ENCODE measurements around the gene CCDC148.
"Not testable (repeated sequence)": the region's sequence is repeated elsewhere in the genome, so short reads cannot be mapped to it uniquely, and the experiment has no call there.

Gene CCDC148

DNA sequence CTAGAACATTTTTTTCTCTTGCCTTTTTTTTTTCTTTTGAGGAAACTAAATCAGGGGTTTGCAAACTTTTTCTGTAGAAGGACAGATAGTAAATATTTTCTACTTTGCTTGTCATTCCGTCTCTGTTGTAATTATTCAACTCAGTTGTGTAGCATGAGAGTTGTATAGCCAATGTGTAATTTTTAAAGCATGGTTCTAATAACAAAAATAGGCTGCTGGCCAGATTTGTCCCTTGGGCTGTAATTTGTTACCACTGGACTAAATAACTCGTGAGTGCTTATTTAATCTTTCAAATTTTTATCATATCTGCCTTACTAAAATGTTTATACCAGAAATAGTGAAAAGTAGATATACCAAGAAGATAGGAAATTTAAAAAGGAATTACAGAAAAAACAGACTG lies 43.0 kb downstream of the CCDC148 start:
- DNase-seq = no peak

DNA sequence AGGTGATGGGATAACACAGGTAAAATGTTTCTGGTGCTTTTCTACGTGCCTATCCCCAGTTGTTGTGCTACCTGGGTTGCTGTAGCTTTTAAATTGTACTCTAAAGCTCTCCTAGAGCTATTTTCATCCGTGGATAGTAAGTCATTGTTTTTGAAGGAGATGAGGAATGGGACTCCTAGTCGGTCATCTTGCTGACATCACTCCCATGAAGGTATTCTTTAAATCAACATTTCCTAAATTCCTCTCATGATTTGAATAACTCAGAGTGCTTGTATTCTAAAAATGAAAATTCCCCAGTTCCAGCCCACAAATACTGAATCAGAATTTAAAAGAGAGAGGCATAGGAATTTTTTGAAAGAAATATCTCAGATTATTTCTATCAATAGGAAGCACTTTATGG lies 44.3 kb downstream of the CCDC148 start:
- DNase-seq = no peak

DNA sequence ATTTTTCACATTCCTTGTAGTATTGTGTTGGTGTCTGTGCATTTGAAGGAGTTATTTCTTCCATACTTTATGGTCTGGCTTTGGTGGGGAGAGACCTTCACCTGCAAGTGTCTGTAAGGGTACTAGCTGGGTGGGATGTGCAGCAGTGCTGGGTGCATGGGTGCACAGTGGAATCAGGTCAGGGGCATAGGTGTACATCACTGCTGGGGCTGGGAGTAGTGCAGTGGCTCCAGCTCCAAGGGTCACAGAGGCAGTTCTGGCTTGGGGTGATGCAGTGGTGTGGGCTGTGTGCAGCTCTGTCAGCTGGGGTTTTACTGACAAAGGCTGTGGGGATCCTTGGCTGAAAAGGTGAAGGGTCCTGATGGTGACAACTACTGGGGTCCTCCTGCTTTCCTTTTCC lies 44.8 kb downstream of the CCDC148 start:
- DNase-seq = no peak

DNA sequence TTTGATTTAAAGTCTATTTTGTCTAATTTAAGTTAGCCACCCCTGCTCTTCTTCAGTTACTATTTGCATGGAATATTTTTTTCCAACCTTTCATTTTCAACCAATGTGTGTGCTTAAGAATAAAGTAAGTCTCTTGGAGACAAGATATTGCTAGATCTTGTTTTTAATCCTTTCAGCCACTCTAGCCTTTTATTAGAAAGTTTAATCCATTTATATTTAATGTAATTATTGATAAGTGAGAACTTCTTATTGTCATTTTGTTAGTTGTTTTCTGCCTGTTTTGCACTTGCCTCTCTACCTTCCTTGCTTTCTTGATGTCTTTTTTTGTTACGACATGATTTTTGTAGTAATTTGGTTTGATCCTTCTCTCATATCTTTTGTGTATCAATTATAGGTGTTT lies 46.4 kb downstream of the CCDC148 start:
- DNase-seq = no peak

DNA sequence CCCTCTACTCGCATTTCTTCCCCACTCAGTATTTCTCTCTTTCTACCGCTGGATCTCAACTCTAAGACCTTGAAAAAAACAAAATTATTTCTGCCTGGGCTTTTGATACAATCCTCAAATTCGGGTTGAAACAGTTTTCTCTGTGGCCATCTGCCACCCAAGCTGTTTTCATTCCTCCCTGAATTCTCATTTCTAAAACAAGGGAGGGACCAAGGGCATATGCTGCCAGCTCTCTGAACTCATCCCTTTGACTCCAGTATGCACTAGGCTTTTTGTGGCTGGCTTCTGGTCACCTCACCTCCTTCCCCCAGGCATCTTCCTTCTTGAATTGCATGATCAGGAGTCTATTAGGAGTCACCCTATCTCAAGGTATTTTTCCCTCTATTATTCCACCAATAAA lies 49.5 kb downstream of the CCDC148 start:
- no peak for DNase-seq

DNA sequence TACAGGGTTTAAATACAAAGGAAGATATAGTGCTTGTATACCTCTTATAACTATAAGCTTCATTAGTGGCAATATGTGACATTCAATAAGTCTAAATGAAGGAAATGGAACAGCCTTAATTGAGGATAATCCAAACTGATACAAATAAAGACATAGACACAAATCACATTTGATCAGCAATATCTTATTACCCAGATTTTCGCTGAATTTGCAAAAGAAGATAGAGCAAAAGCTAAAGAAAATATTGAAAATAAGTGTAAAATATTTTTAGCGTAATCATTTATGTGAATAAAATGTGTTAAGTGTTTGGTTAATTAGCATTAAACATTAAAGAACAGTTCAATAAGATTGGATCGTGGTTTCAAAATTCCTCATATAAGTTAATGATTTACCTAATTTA lies 51.2 kb downstream of the CCDC148 start:
- DNase-seq = no peak

DNA sequence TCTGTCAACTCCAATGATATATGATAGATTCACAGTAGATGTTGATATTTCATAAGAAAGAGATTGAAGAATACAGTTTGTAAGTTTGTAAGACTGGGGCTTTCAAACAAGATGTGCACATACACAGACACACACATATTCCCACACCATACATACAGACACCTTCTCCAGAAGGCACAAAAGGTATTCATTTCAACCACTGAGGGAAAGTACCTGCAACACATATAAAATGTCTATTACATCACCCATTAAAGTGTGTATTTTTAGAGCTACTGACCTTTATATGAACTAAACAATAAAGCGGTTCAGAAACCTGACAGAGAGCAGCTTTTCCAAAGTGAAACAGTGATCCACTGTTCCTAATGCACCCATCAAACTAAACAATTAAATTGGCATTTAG lies 53.3 kb downstream of the CCDC148 start:
- no peak for DNase-seq

DNA sequence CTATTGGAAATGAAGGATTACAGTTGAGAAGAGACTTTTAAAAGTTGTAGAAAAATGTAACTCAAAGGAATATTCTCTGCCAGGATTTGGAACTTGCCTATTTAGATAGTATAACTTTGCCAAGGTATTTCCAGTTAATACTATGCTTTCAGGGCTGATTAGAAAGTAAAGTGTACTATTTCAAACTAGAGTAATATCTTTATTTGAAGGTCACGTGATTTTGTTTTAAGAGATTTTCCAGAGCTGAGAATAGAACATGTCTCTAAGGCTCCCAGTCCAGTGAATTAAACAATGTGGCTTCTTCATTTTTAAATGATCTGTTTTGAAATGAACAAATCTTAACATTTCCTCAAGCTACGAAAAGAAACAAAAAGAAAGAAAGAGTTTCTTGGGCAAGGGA lies 53.9 kb downstream of the CCDC148 start:
- no peak for DNase-seq

DNA sequence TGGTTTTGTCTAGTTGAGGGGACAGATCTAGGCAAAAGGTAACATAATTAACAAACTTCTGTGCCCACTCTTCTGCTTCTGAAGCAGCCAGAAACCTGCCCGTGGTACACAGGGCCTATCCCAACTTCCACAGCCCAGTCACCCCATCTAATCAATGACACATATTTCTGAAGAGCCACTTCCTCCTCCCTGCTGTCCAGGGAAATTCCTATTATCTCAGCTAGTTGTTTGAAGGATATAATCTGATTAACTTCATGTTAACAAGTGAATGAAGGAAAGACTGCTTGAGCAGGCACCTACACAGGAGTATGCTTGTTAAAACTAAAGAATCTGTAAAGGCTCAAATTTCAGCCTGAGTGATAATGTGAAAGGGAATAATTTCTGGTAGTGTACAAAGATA lies 61.4 kb downstream of the CCDC148 start:
- DNase-seq = no peak

DNA sequence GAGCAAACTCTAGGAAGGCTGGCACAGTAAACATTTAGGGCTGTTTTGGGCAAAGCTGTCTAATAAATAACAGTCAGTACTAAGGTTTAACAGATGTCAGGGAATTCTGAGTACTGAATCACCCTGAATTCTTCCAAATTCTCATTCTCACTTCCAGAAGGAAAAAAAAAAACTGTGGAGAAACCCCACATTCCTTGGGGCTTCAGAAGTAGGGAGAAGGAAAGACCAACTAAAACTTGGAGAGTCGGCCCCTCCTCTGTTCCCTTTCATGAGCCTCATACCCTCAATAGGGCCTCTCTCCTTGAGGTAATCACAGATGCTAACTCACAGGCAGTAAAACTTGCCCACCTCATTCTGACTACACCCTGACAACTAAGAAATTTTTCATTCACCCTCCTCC lies 62.1 kb downstream of the CCDC148 start:
- DNase-seq = no peak

DNA sequence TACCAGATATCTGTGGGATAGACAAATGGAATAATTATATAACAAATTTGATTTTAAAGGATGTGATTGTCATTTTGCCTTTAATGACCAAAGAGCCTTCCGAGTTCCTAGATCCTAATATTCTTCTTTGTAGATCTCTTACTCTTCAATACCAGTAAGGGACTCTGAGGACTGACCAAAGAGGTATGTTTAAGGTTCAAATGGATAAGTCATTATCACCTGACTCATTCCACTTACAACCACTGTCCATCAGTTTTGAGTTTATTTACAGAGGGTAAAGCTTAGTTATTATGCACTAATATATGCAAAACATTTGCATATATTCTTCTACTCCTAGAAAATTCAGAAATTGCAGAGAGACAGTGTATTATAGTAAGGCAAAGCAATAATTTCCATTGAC lies 62.7 kb downstream of the CCDC148 start:
- no peak for DNase-seq

DNA sequence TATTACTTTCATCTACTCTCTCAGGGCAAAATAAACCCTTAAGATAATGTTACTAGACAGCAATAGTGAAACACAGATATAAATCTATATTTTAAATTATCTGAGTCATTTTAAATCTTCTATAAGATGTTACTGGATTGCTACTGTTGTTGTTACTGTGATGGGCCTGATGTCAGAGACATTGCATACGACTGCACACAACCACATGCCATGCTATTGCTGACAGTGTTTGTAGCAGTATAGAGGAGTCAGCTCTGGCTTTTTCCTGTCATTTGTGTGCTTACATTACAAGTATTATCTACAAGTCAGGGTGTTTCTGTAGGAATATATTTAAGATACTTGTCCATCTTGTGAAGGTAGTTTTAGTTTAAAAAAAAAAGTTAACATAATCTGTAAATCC lies 63.9 kb downstream of the CCDC148 start:
- DNase-seq = no peak

DNA sequence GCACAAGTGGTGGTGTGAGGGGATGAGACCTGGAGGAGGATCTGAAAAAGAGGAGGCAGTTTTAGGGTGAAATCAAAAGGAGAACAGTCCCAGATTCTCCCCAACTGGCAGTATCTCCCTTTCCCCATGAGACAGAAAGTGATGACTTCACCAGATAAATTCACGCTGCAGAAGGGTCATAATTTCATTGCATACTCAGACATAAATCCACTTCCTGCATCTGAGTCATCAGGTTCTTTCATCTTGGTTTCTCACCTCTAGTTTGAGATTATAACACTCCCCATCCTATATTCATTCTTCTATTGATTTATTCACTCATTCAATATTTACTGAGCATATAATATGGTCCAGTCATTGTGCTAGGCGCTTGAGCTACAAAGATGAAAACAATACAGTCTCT lies 64.7 kb downstream of the CCDC148 start:
- peak in 1 of 2 donors; percentile 1 for DNase-seq

DNA sequence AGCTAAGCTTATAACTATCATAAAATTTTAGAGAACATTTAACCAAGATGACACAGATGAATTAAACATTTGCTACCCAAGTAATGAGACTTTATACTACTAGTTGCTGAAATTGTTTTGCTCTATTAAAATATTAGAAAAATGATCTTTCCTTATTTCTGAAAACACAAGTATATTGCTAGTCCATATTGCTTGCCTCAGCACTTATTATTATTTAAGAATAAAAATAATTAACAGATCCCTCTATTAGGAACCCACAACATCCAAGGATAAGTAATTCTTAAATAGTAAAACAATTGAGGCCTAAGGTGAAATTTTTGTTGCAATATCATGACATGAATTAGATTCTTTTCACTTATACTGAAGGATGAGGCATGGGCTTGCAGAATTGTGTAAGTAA lies 65.2 kb downstream of the CCDC148 start:
- DNase-seq = no peak

DNA sequence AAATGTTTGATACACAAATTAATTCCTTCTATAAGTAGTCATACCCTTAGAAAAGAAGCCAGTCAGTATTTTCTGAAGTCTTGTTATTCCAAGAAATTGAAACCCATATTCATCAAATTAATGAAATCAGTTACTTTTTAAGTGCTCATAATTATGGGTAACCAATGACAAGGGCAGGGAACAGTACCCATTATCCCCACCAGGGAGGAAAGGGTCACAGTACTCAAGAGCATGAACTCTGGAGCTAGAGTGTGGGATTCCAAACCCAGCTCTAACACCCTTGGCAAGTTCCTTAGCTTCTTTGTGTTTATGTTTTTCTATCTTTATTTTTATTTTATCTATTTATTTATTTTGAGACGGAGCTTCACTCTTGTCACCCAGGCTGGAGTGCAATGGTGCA lies 68.4 kb downstream of the CCDC148 start:
- no peak for DNase-seq

DNA sequence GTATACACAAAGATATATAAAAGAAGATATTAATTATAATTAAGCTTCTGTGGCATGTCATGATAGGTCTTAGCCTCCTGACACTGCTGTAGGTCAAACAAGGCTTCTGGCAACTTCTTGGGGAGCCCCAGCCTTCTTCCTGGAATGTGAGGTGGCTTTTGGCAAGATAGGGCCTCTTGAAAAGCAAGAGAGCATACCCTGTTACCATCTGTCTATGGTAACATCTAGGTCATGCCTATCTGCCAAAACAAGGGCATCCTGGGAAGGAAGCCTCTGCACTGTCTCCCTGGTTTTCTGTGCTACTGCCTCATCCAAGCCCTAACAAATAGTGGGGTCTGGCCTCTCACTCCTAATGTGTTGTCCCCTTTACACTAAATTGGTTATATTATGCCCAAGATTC lies 70.9 kb downstream of the CCDC148 start:
- no peak for DNase-seq

DNA sequence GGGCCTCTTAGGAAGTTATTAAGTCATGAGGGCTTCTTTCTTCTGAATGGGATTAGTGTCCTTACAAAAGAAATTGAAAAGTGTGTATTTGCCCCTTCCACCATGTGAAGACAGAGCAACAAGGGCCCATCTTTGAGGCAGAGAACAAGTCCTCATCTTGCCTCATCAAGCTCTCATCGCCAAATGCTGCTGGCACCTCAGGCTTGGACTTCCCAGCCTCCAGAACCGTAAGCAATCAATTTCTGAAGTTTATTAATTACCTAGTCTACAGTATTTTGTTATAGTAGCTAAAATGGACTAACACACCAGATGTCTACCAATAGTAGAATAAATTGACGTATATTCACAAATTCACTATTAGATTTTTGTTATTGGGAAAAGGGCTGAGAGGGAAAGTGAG lies 74.6 kb downstream of the CCDC148 start:
- no peak for DNase-seq

DNA sequence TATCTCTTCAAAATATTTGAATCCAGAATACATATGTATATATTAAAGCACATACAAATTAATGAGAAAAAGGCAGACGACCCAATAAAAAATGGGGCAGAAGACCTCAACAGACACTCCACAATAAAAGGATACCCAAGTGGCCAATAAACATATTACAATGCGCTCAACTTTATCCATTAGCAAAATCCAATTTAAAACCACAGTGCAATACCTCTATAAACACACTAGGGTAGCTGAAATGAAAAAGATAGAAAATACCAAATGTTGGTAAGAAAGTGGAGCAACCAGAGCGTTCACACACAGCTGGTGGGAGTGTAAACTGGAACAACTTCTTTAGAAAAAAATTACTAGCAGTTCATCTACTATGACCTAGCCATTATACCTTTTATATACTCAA lies 75.3 kb downstream of the CCDC148 start:
- no peak for DNase-seq

DNA sequence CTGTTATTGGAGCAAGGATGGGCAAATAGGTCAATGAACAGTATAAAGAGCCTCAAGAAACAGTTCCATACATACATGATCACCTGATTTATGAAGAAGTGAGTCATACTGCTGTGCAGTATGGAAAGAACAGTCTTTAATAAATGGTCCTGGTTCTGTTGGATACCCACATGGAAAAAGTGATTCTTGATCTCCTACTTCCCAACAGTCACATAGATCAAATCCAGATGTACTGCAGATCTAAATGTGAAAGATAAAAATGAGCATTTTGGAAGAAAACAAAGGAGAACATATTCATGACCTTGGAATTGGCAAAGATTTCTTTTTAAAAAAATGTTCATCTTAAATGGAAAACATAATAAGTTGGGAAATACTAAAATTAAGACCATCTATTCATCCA lies 75.8 kb downstream of the CCDC148 start:
- DNase-seq = no peak

DNA sequence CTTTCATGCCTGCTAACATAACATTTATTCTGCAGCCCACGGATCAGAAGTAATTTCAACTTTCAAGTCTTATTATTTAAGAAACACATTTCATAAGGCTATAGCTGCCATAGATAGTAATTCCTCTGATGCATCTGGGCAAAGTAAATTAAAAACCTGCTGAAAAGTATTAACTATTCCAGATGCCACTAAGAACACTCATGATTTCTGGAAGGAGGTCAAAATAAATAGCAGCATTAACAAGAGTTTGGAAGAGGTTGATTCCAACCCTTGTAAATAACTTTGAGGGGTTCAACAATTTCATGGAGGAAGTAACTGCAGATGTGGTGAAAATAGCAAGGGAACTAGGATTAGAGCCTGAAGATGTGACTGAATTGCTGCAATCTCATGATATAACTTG lies 77.6 kb downstream of the CCDC148 start:
- no peak for DNase-seq

DNA sequence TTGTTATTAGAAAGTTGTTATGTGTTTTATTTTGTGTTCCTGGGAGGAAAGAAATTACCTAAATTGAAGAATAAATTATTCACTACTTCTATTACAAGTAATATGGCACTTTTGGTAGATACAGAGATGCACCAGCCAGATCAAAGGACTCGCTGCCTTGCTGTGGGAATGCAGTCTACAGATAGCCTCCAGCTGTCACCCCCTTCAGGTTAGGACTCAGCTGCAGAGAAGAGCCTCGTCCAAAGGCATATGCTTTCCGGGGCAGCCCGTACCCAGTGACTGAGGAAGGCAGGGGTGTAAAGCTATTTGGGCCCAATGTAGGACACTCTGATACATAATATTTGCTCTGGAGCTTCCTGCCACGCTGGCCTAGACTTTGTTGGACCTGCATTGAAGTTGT lies 90.2 kb downstream of the CCDC148 start:
- no peak for DNase-seq

DNA sequence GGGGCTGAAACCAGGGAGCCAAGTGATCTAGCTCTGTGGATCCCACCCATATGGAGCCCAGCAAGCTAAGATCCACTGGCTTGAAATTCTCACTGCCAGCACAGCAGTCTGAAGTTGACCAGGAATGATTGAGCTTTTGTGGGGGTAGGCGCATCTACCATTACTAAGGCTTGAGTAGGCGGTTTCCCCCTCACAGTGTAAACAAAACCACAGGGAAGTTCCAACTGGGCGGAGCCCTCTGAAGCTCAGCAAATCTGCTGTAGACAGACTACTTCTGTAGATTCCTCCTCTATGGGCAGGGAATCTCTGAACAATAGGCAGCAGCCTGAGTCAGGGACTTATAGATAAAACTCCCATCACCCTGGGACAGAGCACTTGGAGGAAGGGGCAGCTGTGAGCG lies 96.7 kb downstream of the CCDC148 start:
- DNase-seq = no peak

DNA sequence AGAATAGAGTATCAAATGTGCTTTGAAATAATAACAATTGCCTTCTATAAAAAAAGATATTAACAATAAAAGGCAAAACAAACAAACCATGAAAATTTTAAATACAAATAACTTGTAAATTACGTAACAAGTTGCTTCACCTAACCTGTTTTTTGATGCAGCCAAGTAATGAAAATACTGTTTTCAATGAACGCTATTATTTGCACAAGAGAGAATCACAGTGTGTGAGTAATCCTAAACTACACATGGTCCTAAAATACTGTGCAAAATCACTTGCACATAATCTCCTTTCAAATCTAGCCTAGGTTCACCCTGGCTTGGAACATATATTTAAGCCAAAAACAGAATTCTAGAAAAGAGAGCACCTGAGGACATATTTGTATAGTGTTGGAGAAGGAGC lies 98.9 kb downstream of the CCDC148 start:
- DNase-seq = no peak

DNA sequence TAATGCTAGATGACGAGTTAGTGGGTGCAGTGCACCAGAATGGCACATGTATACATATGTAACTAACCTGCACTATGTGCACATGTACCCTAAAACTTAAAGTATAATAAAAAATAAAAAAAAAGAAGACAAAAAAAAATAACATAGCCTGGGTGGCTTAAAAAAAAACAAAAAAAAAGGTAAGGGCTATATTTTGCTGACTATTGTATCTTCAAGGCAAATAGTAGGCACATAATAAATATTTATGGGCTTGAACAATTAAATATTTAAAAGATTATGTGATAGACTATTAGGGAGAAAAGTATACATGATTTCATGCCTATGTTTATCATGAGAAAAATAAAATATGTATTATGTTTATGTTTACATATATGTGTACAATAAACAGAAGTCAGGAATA lies 99.4 kb downstream of the CCDC148 start:
- DNase-seq = no peak

DNA sequence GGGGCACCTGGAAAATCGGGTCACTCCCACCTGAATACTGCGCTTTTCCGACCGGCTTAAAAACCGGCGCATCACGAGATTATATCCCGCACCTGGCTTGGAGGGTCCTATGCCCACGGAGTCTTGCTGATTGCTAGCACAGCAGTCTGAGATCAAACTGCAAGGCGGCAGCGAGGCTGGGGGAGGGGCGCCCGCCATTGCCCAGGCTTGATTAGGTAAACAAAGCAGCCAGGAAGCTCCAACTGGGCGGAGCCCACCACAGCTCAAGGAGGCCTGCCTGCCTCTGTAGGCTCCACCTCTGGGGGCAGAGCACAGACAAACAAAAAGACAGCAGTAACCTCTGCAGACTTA lies 105.1 kb downstream of the CCDC148 start:
- not testable (repeated sequence) for DNase-seq

DNA sequence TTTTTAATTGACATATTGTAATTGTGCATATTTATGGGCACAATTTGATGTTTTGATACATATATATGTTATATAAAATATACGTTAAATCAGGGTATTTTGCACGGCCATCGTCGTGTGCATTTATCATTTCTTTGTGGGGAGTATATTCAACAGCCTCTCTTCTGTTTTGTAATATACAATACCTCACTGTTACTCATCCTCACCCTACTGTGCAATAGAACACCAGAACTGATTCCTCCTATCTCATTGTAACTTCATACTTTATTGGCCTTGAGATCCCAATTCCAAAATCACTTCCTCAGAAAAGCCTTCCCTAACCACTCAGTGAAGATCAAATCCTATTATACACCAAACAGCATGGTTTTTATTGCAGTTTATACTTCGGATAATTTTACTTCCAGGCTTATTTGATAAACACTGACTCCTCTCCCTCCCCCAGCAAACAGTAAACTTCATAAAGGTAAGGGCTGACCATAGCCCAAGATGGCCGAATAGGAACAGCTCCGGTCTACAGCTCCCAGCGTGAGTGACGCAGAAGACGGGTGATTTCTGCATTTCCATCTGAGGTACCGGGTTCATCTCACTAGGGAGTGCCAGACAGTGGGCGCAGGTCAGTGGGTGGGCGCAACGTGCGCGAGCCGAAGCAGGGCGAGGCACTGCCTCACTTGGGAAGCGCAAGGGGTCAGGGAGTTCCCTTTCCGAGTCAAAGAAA lies 105.6 kb downstream of the CCDC148 start:
- not testable (repeated sequence) for DNase-seq

Measured in CD4-positive, alpha-beta T cell treated with Interleukin-4 for 1 hour (primary cell).